SH-SY5Y (cell line): ENCODE results near the gene SGCA.

ENCODE experiments used
- GATA2 ChIP-seq: IDR thresholded peaks from 2 replicates; pipeline ENCODE4 v1.6.1; 2011; ENCODE audit warnings: mild to moderate bottlenecking, low read depth, low read length
- GATA3 ChIP-seq: IDR thresholded peaks from 2 replicates; pipeline ENCODE4 v1.6.1; 2011; ENCODE audit warnings: low read depth, mild to moderate bottlenecking, low read length, moderate library complexity

- TF ChIP-seq GATA2 (no peak), GATA3 (no peak)
Measured at GRCh38 chr17:50123649-50124349, 42.0 kb upstream of the SGCA start.
